ENCODE measurements around the gene PRLR. TPM values are rescaled to one million over a fixed set of nuclear protein-coding genes. Genes with fewer than 3 reads are reported as not detected.

PRLR gene
- total and polyA plus RNA-seq, 10 donors: 0.02 to 0.82 (median 0.26) TPM

- no peaks in the 10 kb centered on the region for H3K9me3 ChIP-seq
- TF ChIP-seq POLR2A (IDR thresholded peaks at IDR 0.05) (no peak), POLR2AphosphoS5 (IDR thresholded peaks at IDR 0.05) (no peak), CTCF (IDR thresholded peaks at IDR 0.05 in 8 of 11, conservative IDR thresholded peaks at IDR 0.05 in 3 of 11) (no peak)
- H3K4me3 ChIP-seq: no peak overlapping the region
- no peak for DNase-seq
- no peaks in the 10 kb centered on the region for H3K36me3 ChIP-seq
- H3K27ac ChIP-seq: no peak overlapping the region
- WGBS, 5 donors: 86 to 91% (median 91%) methylated on average over 2 of the region's 2 CpGs
- intact Hi-C loops (cut with DNase I; ENCODE audit: low total_unique reads): no loop called here
- peaks cover 0 to 9% (median 0%) of the 10 kb centered on the region in 7 donors for H3K27me3 ChIP-seq (replicated peaks in 1 of 7)
- peaks cover 0 to 8% (median 0%) of the 10 kb centered on the region in 6 donors for H3K4me1 ChIP-seq
These were observed 29.0 kb downstream of the PRLR start for GRCh38 chr5:35201291-35201690.

- H3K4me3 ChIP-seq: no peak overlapping the region
- TF ChIP-seq CTCF (IDR thresholded peaks at IDR 0.05 in 8 of 11, conservative IDR thresholded peaks at IDR 0.05 in 3 of 11) (no peak), POLR2A (IDR thresholded peaks at IDR 0.05) (no peak), POLR2AphosphoS5 (IDR thresholded peaks at IDR 0.05) (no peak)
- no peaks in the 10 kb centered on the region for H3K36me3 ChIP-seq
- WGBS, 5 donors: 87 to 90% (median 89%) methylated on average over 3 of the region's 3 CpGs
- no peak overlapping the region for H3K27ac ChIP-seq
- intact Hi-C loops (cut with DNase I; ENCODE audit: low total_unique reads): no loop called here
- H3K9me3 ChIP-seq: no peaks in the 10 kb centered on the region
- no peak for DNase-seq
- peaks cover 0 to 15% (median 8%) of the 10 kb centered on the region in 6 donors for H3K4me1 ChIP-seq
- peaks cover 0 to 4% (median 0%) of the 10 kb centered on the region in 7 donors for H3K27me3 ChIP-seq (replicated peaks in 1 of 7)
These were observed 30.4 kb downstream of the PRLR start for GRCh38 chr5:35199886-35200285.

GRCh38 chr5:35198686-35199085, 31.6 kb downstream of the PRLR start:
- Histone ChIP-seq H3K9me3 (no peaks in the 10 kb centered on the region), H3K36me3 (no peaks in the 10 kb centered on the region), H3K4me3 (no peak overlapping the region), H3K27ac (no peak overlapping the region), H3K4me1 (peaks cover 5 to 27% (median 18%) of the 10 kb centered on the region in 6 donors), H3K27me3 (replicated peaks in 1 of 7) (peaks cover 0 to 4% (median 0%) of the 10 kb centered on the region in 7 donors)
- TF ChIP-seq POLR2AphosphoS5 (IDR thresholded peaks at IDR 0.05): no peak
- no peak for TF ChIP-seq CTCF (IDR thresholded peaks at IDR 0.05 in 8 of 11, conservative IDR thresholded peaks at IDR 0.05 in 3 of 11)
- no peak for TF ChIP-seq POLR2A (IDR thresholded peaks at IDR 0.05)
- DNase-seq: no peak
- WGBS, 5 donors: 36 to 62% (median 53%) methylated on average over 4 of the region's 4 CpGs
- intact Hi-C loops (cut with DNase I; ENCODE audit: low total_unique reads): no loop called here

DNA sequence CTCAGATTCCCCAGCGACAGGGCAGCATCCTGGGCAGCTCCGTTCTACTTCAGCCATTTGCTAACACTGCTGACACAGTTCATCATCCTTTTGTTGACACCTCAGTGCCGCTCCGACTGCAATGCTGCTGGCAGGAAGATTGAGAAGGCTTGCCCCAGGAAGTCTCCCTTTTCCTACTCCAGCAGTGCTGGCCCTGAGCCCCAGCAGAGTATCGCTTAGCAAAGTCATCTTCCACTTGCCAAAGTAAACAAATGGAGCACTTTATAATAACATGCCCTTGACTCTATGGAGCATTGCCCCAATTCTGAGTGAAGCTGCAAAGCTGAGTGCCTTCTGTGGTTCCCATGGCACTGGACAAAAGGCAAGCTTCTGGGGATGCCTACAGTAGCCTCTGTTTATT, 32.2 kb downstream of the PRLR start:
- H3K27me3 ChIP-seq (replicated peaks in 1 of 7): peaks cover 0 to 4% (median 0%) of the 10 kb centered on the region in 7 donors
- TF ChIP-seq POLR2A (IDR thresholded peaks at IDR 0.05) (no peak), POLR2AphosphoS5 (IDR thresholded peaks at IDR 0.05) (no peak), CTCF (IDR thresholded peaks at IDR 0.05 in 8 of 11, conservative IDR thresholded peaks at IDR 0.05 in 3 of 11) (no peak)
- no peaks in the 10 kb centered on the region for H3K9me3 ChIP-seq
- no peak overlapping the region for H3K4me3 ChIP-seq
- H3K36me3 ChIP-seq: no peaks in the 10 kb centered on the region
- no peak overlapping the region for H3K27ac ChIP-seq
- intact Hi-C loops (cut with DNase I; ENCODE audit: low total_unique reads): no loop called here
- 25 to 57% (median 44%) methylated on average over 4 to 5 of the region's 5 CpGs for WGBS, 5 donors
- no peak for DNase-seq
- H3K4me1 ChIP-seq: peaks cover 5 to 27% (median 20%) of the 10 kb centered on the region in 6 donors
